Endothelial cell of umbilical vein (primary cell): Measurements from ENCODE around the gene SSH2.

Experiments used
- CTCF ChIP-seq, 2 donors: IDR thresholded peaks; 1 replicate in 1 of 2; 2 replicates in 1 of 2; pipeline ENCODE4 v1.5.1; 2011; ENCODE audit warnings: low read length in 2 of 2, mild to moderate bottlenecking in 2 of 2, moderate library complexity in 2 of 2, control low read depth in 1 of 2, inconsistent platforms in 1 of 2, low read depth in 1 of 2; ENCODE audit not compliant: insufficient read depth in 1 of 2; ENCODE audit errors: extremely low read depth in 1 of 2
- EZH2 ChIP-seq: IDR thresholded peaks from 2 replicates; pipeline ENCODE4 v1.6.1; 2012; ENCODE audit warnings: borderline replicate concordance, low read depth, mild to moderate bottlenecking, moderate library complexity, low read length, inconsistent platforms; ENCODE audit not compliant: severe bottlenecking
- POLR2A ChIP-seq: IDR thresholded peaks from 2 replicates; pipeline ENCODE4 v1.6.1; 2012; ENCODE audit warnings: low read depth, mild to moderate bottlenecking, control low read depth, low read length
- POLR2AphosphoS5 ChIP-seq: IDR thresholded peaks from 2 replicates; pipeline ENCODE4 v1.6.1; 2012; ENCODE audit warnings: low read depth, mild to moderate bottlenecking, control low read depth, low read length, moderate library complexity; ENCODE audit not compliant: insufficient read depth

- TF ChIP-seq EZH2 = no peak
- TF ChIP-seq CTCF (IDR thresholded peaks at IDR 0.05; ENCODE audit: extremely low read depth in 1 of 2, insufficient read depth in 1 of 2, low read depth in 1 of 2, low read length in 2 of 2) = no peak
- TF ChIP-seq POLR2A = no peak
- no peak for TF ChIP-seq POLR2AphosphoS5
Measured at GRCh38 chr17:29699283-29699682, 230.7 kb downstream of the SSH2 start.
